ENCODE measurements around the gene KRI1.

KRI1 gene

DNA sequence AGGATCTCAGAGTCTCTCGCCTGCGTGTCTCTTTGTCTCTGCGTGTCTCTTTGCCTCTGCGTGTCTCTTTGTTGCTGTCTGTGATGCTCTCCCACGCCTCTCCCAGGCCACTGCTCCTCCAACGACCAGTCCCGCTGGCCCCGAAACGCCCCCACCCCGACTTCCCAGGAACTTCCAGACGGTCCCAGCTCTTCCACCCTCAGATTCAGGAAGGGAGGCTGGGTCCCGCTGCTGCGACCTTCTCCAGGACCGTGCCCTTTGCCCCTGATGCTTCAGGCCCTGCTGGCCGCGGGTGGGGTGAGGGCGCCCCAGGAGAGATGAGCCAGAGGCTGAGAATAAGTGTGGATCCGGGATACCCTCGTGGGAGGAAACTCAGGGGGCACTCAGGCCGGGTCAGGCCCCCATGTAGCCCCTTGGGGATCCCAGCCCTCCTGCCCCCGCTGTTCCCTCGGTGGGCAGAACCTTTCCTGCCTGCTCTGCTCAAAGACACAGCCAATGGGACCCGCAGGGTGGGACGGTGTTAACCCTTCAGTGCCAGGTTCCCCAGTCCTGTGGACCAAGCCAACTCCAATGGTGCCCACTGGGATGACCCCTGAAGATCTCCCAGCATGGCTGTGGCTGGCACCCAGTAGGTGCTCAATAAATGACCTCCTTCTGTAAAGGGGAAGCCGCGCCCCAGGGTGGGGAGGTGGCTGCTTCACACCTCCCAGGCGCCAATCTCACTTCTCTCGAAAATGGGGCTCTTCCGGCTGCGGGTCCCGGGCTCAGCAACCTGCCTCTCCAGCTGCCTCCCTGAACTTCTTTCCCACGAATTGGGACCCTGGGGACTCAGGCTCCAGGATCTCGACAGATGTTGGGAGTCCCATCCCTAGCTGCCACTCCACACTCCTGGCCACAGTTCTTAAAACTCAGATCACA lies 47.1 kb downstream of the KRI1 start:
- DNase-seq (ENCODE audit: low read depth in 2 of 2): no peak

DNA sequence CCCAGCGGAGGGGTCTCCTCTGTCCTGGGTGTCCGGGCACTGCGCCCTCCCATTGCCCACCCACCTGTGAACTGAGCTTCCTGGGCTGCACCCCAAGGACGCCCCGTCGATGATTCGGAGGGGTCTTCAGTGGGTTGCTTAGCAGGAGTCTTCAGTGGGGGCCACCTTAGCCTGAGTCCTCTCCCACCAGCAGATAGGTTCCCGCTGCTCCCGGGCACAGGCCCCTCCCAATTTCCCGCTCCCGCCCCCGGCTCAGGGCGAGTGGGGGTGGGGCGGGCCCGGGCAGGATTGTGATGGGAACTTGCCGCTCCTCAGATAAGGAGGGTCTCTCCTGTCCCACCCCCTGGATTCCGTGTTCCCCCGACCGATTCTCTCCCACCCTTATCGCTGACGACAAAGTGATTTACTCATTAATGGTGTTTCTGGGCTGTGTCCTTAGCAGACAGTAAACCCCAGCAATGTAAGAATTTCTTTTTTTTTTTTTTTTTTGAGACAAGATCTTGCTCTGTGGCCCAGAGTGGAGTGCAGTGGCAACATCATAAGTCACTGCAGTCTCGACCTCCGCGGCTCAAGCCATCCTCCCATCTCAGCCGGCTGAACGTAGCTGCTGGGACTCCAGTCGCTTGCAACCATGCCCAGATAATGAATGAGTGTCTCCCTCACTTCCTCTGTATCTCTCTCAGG lies 47.9 kb downstream of the KRI1 start:
- no peak for DNase-seq (ENCODE audit: low read depth in 2 of 2)

DNA sequence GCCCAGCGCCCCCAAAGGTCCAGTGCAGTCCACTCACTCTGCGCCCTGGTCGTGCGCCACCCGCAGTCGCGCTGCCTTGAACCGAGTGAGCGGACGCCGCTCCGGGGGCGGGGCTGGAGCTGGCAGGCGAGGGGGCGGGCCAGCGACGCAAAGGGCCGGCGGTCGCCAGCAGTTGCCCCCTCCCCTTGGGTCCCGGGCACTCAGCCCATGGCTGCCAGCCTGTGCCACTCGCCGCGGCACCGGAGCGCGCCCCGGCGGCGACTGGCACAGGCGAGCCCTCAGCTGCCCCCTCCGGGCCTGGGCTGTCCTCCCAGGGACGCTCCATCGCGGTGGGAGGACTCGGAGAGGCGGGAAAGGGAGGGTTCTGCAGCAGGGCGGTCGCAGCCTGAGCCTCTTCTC lies 48.5 kb downstream of the KRI1 start, which contains the start of gene S1PR5:
Gene S1PR5 (minus strand): TSS at position 87 of the 399 bp plus-strand sequence. CDS start 2,436 bp downstream, outside the sequence.
- DNase-seq (ENCODE audit: low read depth in 2 of 2): no peak

DNA sequence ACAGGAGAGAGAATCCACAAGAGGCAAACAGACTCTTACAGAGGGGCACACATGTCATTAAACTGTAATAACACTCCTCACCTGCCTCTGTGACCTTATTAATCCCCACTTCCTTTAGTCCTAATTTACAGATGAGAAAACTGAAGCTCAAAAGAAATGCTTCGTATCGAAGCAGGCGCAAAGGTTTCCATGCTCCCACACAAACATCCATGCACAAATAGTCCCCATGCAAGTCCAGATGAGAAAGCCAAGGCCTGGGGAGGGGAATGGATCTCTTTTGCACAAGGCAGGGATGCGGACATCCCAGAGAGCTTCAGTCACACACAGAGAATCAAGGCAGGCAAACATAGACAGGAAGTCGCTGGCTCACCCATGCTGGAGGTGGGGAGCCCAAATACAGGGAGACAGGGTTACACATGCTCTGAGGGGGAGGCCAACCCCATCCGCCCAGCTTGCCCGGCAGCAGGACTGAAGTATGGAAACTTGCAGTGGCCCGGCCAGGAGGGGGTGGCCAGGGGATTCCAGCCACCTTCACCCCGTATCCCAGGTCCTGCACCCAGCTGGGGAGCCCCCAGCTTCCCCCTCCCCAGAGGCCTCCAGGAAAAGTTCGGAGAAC lies 49.0 kb downstream of the KRI1 start:
- no peak for DNase-seq (ENCODE audit: low read depth in 2 of 2)

DNA sequence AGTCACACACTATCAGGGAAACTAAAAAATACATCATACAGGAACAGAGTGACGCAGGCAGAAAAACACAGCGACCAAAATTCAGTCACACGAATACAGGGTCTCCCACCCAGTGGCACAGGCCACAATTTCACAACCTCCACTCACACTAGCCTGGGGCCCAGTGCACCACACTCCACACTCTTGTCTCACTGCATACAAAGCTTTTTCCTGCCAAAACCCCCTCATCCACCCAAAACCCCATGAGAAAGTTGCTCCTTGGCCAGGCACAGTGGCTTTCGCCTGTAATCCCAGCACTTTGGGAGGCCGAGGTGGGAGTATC lies 49.8 kb downstream of the KRI1 start:
- DNase-seq (ENCODE audit: low read depth in 2 of 2): no peak

DNA sequence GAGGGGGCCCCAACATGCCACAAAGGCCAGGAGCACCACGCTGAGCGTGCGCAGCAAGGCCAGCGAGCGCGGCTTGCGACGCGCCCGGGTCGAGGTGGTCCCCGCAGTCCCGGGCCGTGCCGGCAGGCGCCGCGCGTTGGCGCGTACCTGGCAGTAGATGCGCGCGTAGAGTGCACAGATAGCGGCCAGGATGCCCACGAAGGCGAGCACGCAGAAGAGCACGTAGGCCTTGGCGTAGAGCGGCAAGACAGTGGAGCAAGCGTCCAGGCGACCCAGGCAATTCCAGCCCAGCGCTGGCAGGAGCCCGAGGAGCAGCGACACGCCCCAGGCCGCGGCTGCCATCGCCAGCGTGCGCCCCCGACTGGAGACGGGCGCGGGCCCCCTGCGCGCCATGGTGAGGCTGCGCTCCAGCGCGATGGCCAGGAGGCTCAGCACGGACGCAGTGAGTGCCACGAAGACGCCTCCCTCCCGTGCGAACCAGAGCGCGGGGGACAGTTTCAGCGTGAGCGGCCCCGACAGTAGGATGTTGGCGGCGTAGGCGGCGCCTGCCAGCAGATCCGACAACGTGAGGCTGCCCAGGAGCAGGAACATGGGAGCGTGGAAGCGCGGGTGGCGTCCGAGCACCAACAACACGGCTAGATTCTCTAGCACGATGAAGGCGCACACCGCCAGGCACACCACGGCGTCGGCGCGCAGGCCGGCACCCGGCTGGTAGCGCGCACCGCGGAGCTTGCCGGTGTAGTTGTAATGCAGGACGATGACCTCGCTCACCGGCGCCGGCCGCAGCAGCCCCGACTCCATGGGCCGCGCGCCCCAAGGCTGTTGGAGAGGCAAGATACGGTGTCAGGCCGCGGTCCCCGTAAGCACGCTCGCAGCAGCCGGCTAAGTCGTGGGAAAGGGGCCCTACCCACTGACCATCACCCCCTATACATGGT lies 51.3 kb downstream of the KRI1 start:
- no peak for DNase-seq (ENCODE audit: low read depth in 2 of 2)

DNA sequence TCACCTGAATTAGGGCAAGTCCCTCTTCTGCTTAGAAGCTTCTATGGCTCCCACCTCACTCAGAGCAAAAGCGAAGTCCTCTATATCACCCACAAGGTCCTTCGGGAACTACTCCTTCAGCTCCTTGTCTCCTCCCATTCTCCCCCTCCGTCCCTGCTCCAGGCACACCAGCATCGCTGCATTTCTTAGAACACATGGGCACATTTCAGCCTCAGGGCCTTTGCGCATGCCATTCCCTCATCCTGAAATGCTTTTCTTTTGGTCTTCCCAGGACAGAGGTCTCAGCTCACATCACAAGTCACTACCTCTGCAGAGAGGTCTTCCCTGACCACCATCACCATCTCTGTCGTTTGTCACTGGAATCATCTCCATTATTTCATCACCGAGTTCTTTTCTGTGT lies 52.6 kb downstream of the KRI1 start:
- DNase-seq (ENCODE audit: low read depth in 2 of 2): no peak

DNA sequence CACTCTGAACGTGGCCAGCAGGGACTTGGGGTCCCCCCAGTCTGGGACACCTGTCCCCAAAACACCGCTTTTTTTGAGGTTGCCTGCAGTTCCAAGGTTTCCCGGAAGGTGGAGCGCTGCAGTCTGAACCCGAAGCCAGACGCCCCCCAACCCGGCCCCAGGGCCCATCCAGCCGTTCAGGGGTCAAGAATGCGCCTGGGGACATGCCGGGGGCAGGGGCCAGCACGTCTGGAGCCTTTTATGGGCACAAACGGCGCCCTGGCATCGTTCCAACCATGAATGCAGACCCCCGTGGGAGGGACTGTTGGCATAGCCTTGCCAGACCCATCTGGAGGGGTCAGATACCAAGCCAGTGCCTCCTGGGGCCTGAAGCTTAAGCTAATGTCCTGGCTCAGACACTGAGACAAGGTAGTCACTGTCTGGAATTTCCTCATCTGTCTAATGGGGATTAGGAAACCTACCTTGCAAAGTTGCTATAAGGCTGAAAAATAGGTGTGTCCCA lies 55.5 kb downstream of the KRI1 start:
- no peak for DNase-seq (ENCODE audit: low read depth in 2 of 2)

DNA sequence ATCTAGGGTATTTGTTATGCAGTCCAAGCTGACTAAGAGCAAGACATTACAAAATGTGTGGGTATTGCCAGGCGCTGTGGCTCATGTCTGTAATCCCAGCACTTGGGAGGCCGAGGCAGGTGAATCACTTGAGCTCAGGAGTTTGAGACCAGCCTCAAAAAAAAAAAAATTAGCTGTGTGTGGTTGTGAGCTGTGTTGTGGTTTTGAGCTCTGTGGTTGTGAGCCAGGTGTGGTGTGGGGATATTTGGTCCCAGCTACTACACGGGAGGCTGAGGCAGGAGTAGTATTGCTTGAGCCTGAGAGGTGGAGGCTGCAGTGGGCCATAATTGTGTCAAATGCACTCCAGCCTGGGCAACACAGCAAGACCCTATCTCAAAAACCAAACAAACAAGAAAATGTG lies 57.1 kb downstream of the KRI1 start:
- no peak for DNase-seq (ENCODE audit: low read depth in 2 of 2)

DNA sequence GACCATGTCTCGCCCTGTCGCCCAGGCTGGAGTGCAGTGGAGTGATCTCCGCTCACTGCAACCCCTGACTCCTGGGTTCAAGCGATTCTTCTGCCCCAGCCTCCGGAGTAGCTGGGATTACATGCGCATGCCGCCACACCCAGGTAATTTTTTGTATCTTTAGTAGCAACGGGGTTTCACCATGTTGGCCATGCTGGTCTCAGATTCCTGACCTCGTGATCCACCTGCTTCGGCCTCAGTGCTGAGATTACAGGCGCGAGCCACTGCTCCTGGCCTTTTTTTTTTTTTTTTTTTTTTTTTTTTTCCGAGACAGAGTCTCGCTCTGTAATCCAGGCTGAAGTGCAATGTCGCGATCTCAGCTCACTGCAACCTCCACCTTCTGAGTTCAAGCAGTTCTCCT lies 57.8 kb downstream of the KRI1 start:
- no peak for DNase-seq (ENCODE audit: low read depth in 2 of 2)

DNA sequence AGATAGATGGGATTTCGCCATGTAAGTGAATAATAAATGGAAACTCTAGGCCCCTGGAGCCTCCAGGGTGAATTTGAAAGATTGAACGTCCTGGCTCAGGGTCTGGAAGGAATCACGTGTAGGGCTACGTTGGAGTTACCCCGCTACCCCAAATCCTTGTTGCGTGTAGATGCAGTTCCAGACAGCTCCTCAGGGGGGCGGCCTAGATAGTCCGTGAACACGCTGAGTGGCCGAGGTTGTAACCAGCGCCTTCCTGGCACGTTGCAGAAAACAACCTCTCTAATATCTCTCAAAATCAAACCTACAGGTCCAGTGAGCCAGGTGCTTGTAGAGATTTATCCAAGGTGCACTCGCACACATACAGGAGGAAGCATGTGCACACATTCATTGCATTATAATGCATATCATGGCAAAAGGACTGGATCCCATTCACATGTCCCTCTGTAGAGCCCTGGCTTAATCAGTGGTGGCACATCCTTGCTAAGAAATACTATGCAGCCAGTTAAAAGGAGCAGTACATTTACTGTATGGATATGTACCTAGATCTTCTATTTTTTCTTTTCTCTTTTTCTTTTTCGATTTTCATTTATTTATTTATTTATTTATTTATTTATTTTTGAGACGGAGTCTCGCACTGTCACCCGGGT lies 60.1 kb downstream of the KRI1 start:
- peak; percentile 58 to 69 for DNase-seq (ENCODE audit: low read depth in 2 of 2)
